GM19328 (cell line): ENCODE results near the gene RNF217.
"Not testable (repeated sequence)": the region's sequence is repeated elsewhere in the genome, so short reads cannot be mapped to it uniquely, and the experiment has no call there.

Experiments used
- ATAC-seq: cut with Tn5 transposase; IDR thresholded peaks from one replicate; pipeline ENCODE4 v1.9.1; 2021; ENCODE audit warnings: mild to moderate bottlenecking, moderate library complexity; ENCODE audit not compliant: unreplicated experiment

The RNF217 gene

GRCh38 chr6:125121894-125122293 is 159.7 kb downstream of the RNF217 start:
- ATAC-seq = no peak

GRCh38 chr6:125123051-125123450 is 160.8 kb downstream of the RNF217 start:
- no peak for ATAC-seq

- ATAC-seq = no peak
Measured at GRCh38 chr6:125123468-125124048, 161.3 kb downstream of the RNF217 start.

DNA sequence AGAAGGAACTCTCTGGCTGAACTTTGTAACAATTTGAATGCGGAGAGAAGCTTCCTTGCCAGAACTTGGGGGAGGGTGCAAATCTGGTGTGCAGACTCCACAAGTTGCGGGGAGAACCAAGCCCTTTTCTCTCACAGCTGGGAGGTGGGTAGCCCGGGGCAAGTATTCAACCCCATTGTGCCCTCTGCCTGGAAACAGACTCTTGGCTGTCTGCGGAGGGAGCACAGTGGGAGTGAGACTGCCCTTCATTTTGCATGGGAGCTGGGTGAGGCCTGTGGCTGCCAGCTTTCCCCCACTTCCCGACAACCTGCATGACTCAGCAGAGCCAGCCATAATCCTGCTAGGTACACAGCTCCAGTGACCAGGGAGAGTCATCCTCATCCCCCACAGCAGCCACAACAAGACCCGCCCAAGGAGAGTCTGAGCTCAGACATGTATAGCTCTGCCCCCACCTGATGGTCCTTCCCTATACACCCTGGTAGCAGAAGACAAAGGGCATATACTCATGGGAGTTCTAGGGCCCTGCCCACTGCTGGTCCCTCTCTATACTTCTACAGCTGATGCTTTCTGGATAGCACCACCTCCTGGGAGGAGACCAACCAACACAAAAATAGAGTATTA is 161.9 kb downstream of the RNF217 start:
- ATAC-seq = no peak

DNA sequence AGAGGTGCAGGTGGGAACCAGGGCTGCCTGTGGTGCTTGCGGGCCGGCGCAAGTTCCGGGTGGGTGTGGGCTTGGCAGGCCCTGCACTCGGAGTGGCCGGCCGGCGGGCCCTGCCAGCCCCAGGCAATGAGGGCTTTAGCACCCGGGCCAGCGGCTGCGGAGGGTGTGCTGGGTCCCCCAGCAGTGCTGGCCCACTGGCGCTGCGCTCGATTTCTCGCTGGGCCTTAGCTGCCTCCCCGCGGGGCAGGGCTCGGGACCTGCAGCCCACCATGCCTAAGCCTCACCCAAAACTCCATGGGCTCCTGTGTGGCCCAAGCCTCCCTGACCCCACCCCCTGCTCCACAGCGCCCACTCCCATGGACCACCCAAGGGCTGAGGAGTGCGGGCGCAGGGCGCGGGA is 163.6 kb downstream of the RNF217 start:
- ATAC-seq = not testable (repeated sequence)

DNA sequence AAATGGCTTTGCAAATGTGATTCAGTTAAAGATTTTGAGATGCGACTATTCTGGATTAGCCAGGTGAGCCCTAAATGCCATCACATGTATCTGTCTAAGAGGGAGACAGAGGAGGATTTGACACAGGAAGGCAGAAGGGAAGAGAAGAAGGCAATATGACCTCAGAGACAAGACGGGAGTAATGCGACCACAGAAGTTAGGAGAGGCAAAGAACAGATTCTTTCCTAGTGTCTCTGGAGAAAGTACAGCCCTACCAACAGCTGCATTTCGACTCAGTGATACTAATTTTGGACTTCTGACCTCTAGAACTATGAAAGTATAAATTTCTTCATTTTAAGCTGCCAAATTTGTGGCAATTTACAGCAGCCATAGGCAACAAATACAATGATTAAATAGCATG is 167.1 kb downstream of the RNF217 start:
- no peak for ATAC-seq

- ATAC-seq = no peak
Measured at GRCh38 chr6:125132058-125132457, 169.8 kb downstream of the RNF217 start.

DNA sequence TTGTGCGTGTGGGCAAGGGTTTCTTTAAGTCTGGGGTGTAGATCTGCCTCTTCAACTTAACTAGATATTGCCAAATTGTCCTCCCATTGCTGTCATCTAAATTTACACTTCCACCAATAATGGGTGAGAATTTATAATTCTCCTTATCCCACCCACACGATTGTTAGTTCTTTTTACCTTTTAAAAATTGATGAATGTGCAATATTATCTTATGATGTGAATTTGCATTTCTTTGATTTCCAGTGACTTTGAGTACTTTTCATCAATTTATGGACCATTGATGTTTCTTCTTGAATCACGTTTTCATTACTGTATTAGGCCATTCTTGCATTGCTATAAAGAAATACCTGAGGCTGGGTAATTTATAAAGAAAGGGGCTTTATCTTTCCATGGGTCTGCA is 174.1 kb downstream of the RNF217 start:
- ATAC-seq = no peak

DNA sequence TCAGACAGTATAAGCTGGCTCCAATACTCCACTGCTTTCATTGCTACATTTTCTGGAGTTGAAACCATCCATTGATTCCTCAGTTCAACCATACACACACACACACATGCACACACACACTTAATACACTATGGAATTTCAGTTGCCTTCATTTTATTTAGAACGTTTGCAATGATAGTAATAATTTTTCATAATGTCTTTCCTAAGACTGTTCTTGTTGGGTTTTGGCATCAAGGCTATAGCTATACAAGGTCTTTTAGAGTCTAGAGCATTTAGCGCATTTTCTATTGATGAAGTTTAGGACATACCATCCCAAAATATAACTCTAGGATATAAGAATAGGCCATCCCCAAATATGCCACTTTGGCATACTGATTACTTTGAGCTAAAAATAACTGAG is 175.8 kb downstream of the RNF217 start:
- ATAC-seq = no peak

DNA sequence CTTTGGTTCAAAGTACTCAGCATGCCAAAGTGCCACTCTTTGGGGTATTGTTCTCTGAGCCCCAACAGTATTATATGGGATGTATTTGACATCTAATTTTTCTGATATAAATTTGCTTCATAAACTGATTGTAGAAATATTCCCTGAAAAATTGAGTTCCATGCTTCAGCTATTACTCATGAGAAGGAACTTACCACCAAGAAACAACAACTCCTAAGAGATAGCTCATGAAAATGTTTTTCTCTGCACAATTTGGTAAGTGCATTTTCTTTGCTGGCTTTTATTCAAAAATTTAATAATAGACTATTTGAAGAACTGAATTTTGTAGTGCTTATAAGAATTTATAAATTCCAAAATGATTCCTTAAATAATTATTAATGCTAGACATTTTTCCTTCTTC is 178.6 kb downstream of the RNF217 start:
- ATAC-seq = no peak
